ENCODE measurements around the gene SLC38A10.

The SLC38A10 gene

GRCh38 chr17:81334987-81335772, 40.1 kb upstream of the SLC38A10 start:
- DNase-seq (no peak), ATAC-seq (replicated peaks) (no peak)
- Mint-ChIP-seq H3K9me3 (no peaks in the 10 kb centered on the region), H3K4me1 (peaks cover 0 to 5% of the 10 kb centered on the region in 2 donors), H3K27ac (no peak overlapping the region), H3K36me3 (no peaks in the 10 kb centered on the region), H3K4me3 (no peak overlapping the region), H3K27me3 (peaks cover 42 to 67% of the 10 kb centered on the region in 2 donors)

- DNase-seq (no peak), ATAC-seq (replicated peaks) (no peak)
- peaks cover 43 to 64% of the 10 kb centered on the region in 2 donors for H3K27me3 Mint-ChIP-seq
- no peak overlapping the region for H3K4me3 Mint-ChIP-seq
- H3K9me3 Mint-ChIP-seq, result no peaks in the 10 kb centered on the region
- no peaks in the 10 kb centered on the region for H3K36me3 Mint-ChIP-seq
- no peak overlapping the region for H3K27ac Mint-ChIP-seq
- H3K4me1 Mint-ChIP-seq, result peaks cover 0 to 5% of the 10 kb centered on the region in 2 donors
Observed at GRCh38 chr17:81334391-81334901, 39.3 kb upstream of the SLC38A10 start.

- no peak for ATAC-seq (replicated peaks)
- no peak for DNase-seq
- Mint-ChIP-seq H3K27ac (no peak overlapping the region), H3K9me3 (no peaks in the 10 kb centered on the region), H3K27me3 (peaks cover 37 to 57% of the 10 kb centered on the region in 2 donors), H3K36me3 (no peaks in the 10 kb centered on the region), H3K4me3 (no peak overlapping the region), H3K4me1 (peaks cover 0 to 5% of the 10 kb centered on the region in 2 donors)
Observed at GRCh38 chr17:81333616-81334368, 38.7 kb upstream of the SLC38A10 start.

- Mint-ChIP-seq H3K4me1 (peaks cover 0 to 5% of the 10 kb centered on the region in 2 donors), H3K27me3 (peaks cover 32 to 49% of the 10 kb centered on the region in 2 donors), H3K9me3 (no peaks in the 10 kb centered on the region), H3K4me3 (no peak overlapping the region), H3K36me3 (no peaks in the 10 kb centered on the region), H3K27ac (no peak overlapping the region)
- ATAC-seq (replicated peaks) (no peak), DNase-seq (no peak)
Observed at GRCh38 chr17:81332914-81333528, 37.9 kb upstream of the SLC38A10 start.

GRCh38 chr17:81332118-81332834, 37.2 kb upstream of the SLC38A10 start:
- Mint-ChIP-seq H3K36me3 (no peaks in the 10 kb centered on the region), H3K27me3 (peaks cover 28 to 43% of the 10 kb centered on the region in 2 donors), H3K27ac (no peak overlapping the region), H3K4me3 (no peak overlapping the region), H3K9me3 (no peaks in the 10 kb centered on the region), H3K4me1 (peaks cover 0 to 5% of the 10 kb centered on the region in 2 donors)
- DNase-seq (no peak), ATAC-seq (replicated peaks) (no peak)

GRCh38 chr17:81331527-81332043, 36.5 kb upstream of the SLC38A10 start:
- Mint-ChIP-seq H3K4me3 (no peak overlapping the region), H3K27ac (no peak overlapping the region), H3K9me3 (no peaks in the 10 kb centered on the region), H3K36me3 (no peaks in the 10 kb centered on the region), H3K27me3 (peaks cover 28 to 41% of the 10 kb centered on the region in 2 donors), H3K4me1 (peaks cover 0 to 5% of the 10 kb centered on the region in 2 donors)
- ATAC-seq (replicated peaks) (no peak), DNase-seq (no peak)

GRCh38 chr17:81330884-81331245, 35.8 kb upstream of the SLC38A10 start:
- ATAC-seq (replicated peaks) (no peak), DNase-seq (no peak)
- no peak overlapping the region for H3K27ac Mint-ChIP-seq
- peaks cover 23 to 35% of the 10 kb centered on the region in 2 donors for H3K27me3 Mint-ChIP-seq
- H3K4me1 Mint-ChIP-seq, result peaks cover 0 to 5% of the 10 kb centered on the region in 2 donors
- no peaks in the 10 kb centered on the region for H3K36me3 Mint-ChIP-seq
- H3K9me3 Mint-ChIP-seq, result no peaks in the 10 kb centered on the region
- H3K4me3 Mint-ChIP-seq, result no peak overlapping the region

GRCh38 chr17:81329927-81330883, 35.1 kb upstream of the SLC38A10 start:
- Mint-ChIP-seq H3K27ac (no peak overlapping the region), H3K9me3 (no peaks in the 10 kb centered on the region), H3K4me1 (peaks cover 0 to 5% of the 10 kb centered on the region in 2 donors), H3K27me3 (peaks cover 23 to 31% of the 10 kb centered on the region in 2 donors), H3K4me3 (no peak overlapping the region), H3K36me3 (no peaks in the 10 kb centered on the region)
- ATAC-seq (replicated peaks), result no peak
- DNase-seq, result no peak

- Mint-ChIP-seq H3K4me3 (no peak overlapping the region), H3K9me3 (no peaks in the 10 kb centered on the region), H3K27ac (no peak overlapping the region), H3K36me3 (no peaks in the 10 kb centered on the region), H3K4me1 (peaks cover 0 to 5% of the 10 kb centered on the region in 2 donors), H3K27me3 (peaks cover 23 to 26% of the 10 kb centered on the region in 2 donors)
- ATAC-seq (replicated peaks) (no peak), DNase-seq (no peak)
Observed at GRCh38 chr17:81328978-81329926, 34.1 kb upstream of the SLC38A10 start.

- ATAC-seq (replicated peaks) (no peak), DNase-seq (no peak)
- Mint-ChIP-seq H3K27ac (no peak overlapping the region), H3K27me3 (peaks cover 19 to 22% of the 10 kb centered on the region in 2 donors), H3K36me3 (no peaks in the 10 kb centered on the region), H3K4me3 (no peak overlapping the region), H3K4me1 (peaks cover 0 to 5% of the 10 kb centered on the region in 2 donors), H3K9me3 (no peaks in the 10 kb centered on the region)
Observed at GRCh38 chr17:81328489-81328888, 33.4 kb upstream of the SLC38A10 start.

GRCh38 chr17:81325714-81326358, 30.7 kb upstream of the SLC38A10 start:
- ATAC-seq (replicated peaks), result no peak
- H3K27ac Mint-ChIP-seq, result no peak overlapping the region
- no peaks in the 10 kb centered on the region for H3K36me3 Mint-ChIP-seq
- H3K4me3 Mint-ChIP-seq, result no peak overlapping the region
- no peaks in the 10 kb centered on the region for H3K9me3 Mint-ChIP-seq
- no peaks in the 10 kb centered on the region for H3K4me1 Mint-ChIP-seq
- H3K27me3 Mint-ChIP-seq, result peaks cover 7% of the 10 kb centered on the region in 2 donors
- no peak for DNase-seq

Data from stimulated activated naive B cell treated with anti-CD40 and anti-IgM and Interleukin-4, amounts not matched to agents 10 μg/mL and 1 μg/mL and 100 μg/mL, for 72 hours (primary cell).